Measurements from ENCODE around the gene RTL1.

RTL1 gene

GRCh38 chr14:100849115-100849781 lies 54.3 kb downstream of the RTL1 start:
- no peak for DNase-seq (ENCODE audit: low spot score)

- no peak for DNase-seq (ENCODE audit: low spot score)
Observed at GRCh38 chr14:100846309-100846859, 57.1 kb downstream of the RTL1 start.

GRCh38 chr14:100845341-100845740 lies 58.2 kb downstream of the RTL1 start:
- DNase-seq (ENCODE audit: low spot score), result no peak

- no peak for DNase-seq (ENCODE audit: low spot score)
Observed at GRCh38 chr14:100844846-100845245, 58.7 kb downstream of the RTL1 start.

GRCh38 chr14:100844421-100844820 lies 59.1 kb downstream of the RTL1 start:
- DNase-seq (ENCODE audit: low spot score), result no peak

GRCh38 chr14:100844082-100844408 lies 59.5 kb downstream of the RTL1 start:
- no peak for DNase-seq (ENCODE audit: low spot score)

GRCh38 chr14:100842799-100843198 lies 60.7 kb downstream of the RTL1 start:
- no peak for DNase-seq (ENCODE audit: low spot score)

GRCh38 chr14:100841761-100842403 lies 61.6 kb downstream of the RTL1 start:
- DNase-seq (ENCODE audit: low spot score), result no peak

- DNase-seq (ENCODE audit: low spot score), result no peak
Observed at GRCh38 chr14:100841066-100841760, 62.3 kb downstream of the RTL1 start.

GRCh38 chr14:100840286-100841065 lies 63.0 kb downstream of the RTL1 start:
- no peak for DNase-seq (ENCODE audit: low spot score)

GRCh38 chr14:100839681-100840111 lies 63.8 kb downstream of the RTL1 start:
- DNase-seq (ENCODE audit: low spot score), result no peak

- DNase-seq (ENCODE audit: low spot score), result no peak
Observed at GRCh38 chr14:100839315-100839585, 64.3 kb downstream of the RTL1 start.

- DNase-seq (ENCODE audit: low spot score), result no peak
Observed at GRCh38 chr14:100838493-100839314, 64.8 kb downstream of the RTL1 start.

- DNase-seq (ENCODE audit: low spot score), result no peak
Observed at GRCh38 chr14:100837805-100838350, 65.6 kb downstream of the RTL1 start.

- no peak for DNase-seq (ENCODE audit: low spot score)
Observed at GRCh38 chr14:100836941-100837804, 66.3 kb downstream of the RTL1 start.

- no peak for DNase-seq (ENCODE audit: low spot score)
Observed at GRCh38 chr14:100836311-100836805, 67.2 kb downstream of the RTL1 start.

- DNase-seq (ENCODE audit: low spot score), result no peak
Observed at GRCh38 chr14:100835548-100836310, 67.8 kb downstream of the RTL1 start.

- no peak for DNase-seq (ENCODE audit: low spot score)
Observed at GRCh38 chr14:100834794-100835547, 68.6 kb downstream of the RTL1 start.

All from hematopoietic multipotent progenitor cell treated with erythropoietin and hydrocortisone succinate and interleukin-3 and kit ligand, for 15 days (in vitro differentiated cells).